IMR-90 (cell line): ENCODE measurements around the gene EGLN3. TPM values are rescaled to one million over a fixed set of nuclear protein-coding genes. Genes with fewer than 3 reads are reported as not detected.
"Not testable (repeated sequence)": the region's sequence is repeated elsewhere in the genome, so short reads cannot be mapped to it uniquely, and the experiment has no call there.

Experiments used
- ATAC-seq: fragments of 200-7000 bp; cut with Tn5 transposase; 2 replicates; pipeline ENCODE4 v1.9.1; 2020; ENCODE audit warnings: low read depth, mild to moderate bottlenecking, moderate library complexity
- BruUV-seq: library from RNA; stranded (reverse); fragments of 400-500 nt; replicated peaks from 2 replicates; lab custom pipeline; 2021; lab: Mats Ljungman, UMichigan
- CTCF ChIA-PET: fragments of 300-600 bp; formaldehyde crosslinking; extraction: SDS; loops from one replicate; lab custom pipeline; 2021; ENCODE audit warnings: antibody characterized with exemption; lab: Yijun Ruan, JAX
- POLR2A ChIA-PET: fragments of 300-600 bp; sonication (Branson Sonifier 250); formaldehyde crosslinking; loops from one replicate; lab custom pipeline; 2022; ENCODE audit warnings: antibody characterized with exemption; ENCODE audit not compliant: unreplicated experiment; lab: Charles Lee
- DNase-seq: peaks from one replicate; pipeline ENCODE4 v3.0.0; 2013
- H2AFZ ChIP-seq: replicated peaks from 2 replicates; pipeline ENCODE3; 2013; ENCODE audit warnings: low read length, mild to moderate bottlenecking; ENCODE audit not compliant: poor library complexity
- H2AK5ac ChIP-seq: 2 replicates; pipeline ENCODE4 v1.6.1; 2013; ENCODE audit warnings: low read depth, low read length, inconsistent platforms
- H2AK9ac ChIP-seq: replicated peaks from 2 replicates; pipeline ENCODE3; 2013; ENCODE audit warnings: mild to moderate bottlenecking, low read depth, low read length, moderate library complexity; ENCODE audit not compliant: poor library complexity
- H2BK120ac ChIP-seq: 2 replicates; pipeline ENCODE4 v1.6.1; 2013; ENCODE audit warnings: low read depth, low read length, inconsistent platforms
- H2BK15ac ChIP-seq: 3 replicates; pipeline ENCODE4 v1.6.1; 2013; ENCODE audit warnings: low read depth, low read length, inconsistent platforms
- H2BK20ac ChIP-seq: 2 replicates; pipeline ENCODE4 v1.6.1; 2013; ENCODE audit warnings: low read depth, mild to moderate bottlenecking, inconsistent platforms, low read length, moderate library complexity
- H2BK5ac ChIP-seq: 2 replicates; pipeline ENCODE4 v1.6.1; 2013; ENCODE audit warnings: mild to moderate bottlenecking, low read depth, low read length, inconsistent platforms; ENCODE audit not compliant: poor library complexity, severe bottlenecking
- H3K14ac ChIP-seq: replicated peaks from 2 replicates; pipeline ENCODE4 v1.6.1; 2013; ENCODE audit warnings: low read depth, low read length, inconsistent platforms
- H3K18ac ChIP-seq: 2 replicates; pipeline ENCODE4 v1.6.1; 2013; ENCODE audit warnings: low read depth, low read length, control low read depth
- H3K23ac ChIP-seq: 2 replicates; pipeline ENCODE4 v1.6.1; 2013; ENCODE audit warnings: low read depth, low read length, inconsistent platforms
- H3K27ac ChIP-seq: 2 replicates; pipeline ENCODE4 v1.5.1; 2013; ENCODE audit warnings: mild to moderate bottlenecking, control low read depth, low read length; ENCODE audit not compliant: insufficient read depth
- H3K27me3 ChIP-seq: 2 replicates; pipeline ENCODE4 v1.6.1; 2013; ENCODE audit warnings: low read length; ENCODE audit not compliant: control insufficient read depth, insufficient read depth
- H3K36me3 ChIP-seq: 2 replicates; pipeline ENCODE4 v1.6.1; 2013; ENCODE audit warnings: low read length, mixed read lengths; ENCODE audit not compliant: control insufficient read depth, insufficient read depth
- H3K4ac ChIP-seq: 2 replicates; pipeline ENCODE4 v1.6.1; 2013; ENCODE audit warnings: low read depth, low read length, inconsistent platforms
- H3K4me1 ChIP-seq: 2 replicates; pipeline ENCODE4 v1.6.1; 2013; ENCODE audit warnings: low read length, mixed read lengths; ENCODE audit not compliant: control insufficient read depth, insufficient read depth
- H3K4me2 ChIP-seq: 2 replicates; pipeline ENCODE4 v1.6.1; 2013; ENCODE audit warnings: low read depth, mild to moderate bottlenecking, control low read depth, low read length, moderate library complexity
- H3K4me3 ChIP-seq: 2 replicates; pipeline ENCODE4 v1.5.1; 2013; ENCODE audit warnings: low read depth, mild to moderate bottlenecking, control low read depth, low read length, moderate library complexity; ENCODE audit not compliant: insufficient read depth
- H3K56ac ChIP-seq: 2 replicates; pipeline ENCODE4 v1.6.1; 2013; ENCODE audit warnings: low read length, inconsistent platforms; ENCODE audit not compliant: insufficient read depth; ENCODE audit errors: extremely low read depth
- H3K79me1 ChIP-seq, 2 experiments: 2 replicates each; pipeline ENCODE4 v1.6.1; 2013; ENCODE audit warnings: low read length in 2 of 2, inconsistent platforms in 1 of 2, low read depth in 1 of 2
- H3K9ac ChIP-seq: 2 replicates; pipeline ENCODE4 v1.6.1; 2013; ENCODE audit warnings: low read depth, low read length, control low read depth
- H3K9me1 ChIP-seq: 2 replicates; pipeline ENCODE4 v1.6.1; 2013; ENCODE audit warnings: low read length, inconsistent platforms; ENCODE audit not compliant: insufficient read depth
- H3K9me3 ChIP-seq: 2 replicates; pipeline ENCODE4 v1.6.1; 2013; ENCODE audit warnings: low read length; ENCODE audit not compliant: control insufficient read depth, insufficient read depth
- H4K20me1 ChIP-seq: 2 replicates; pipeline ENCODE4 v1.6.1; 2013; ENCODE audit warnings: low read length, inconsistent platforms; ENCODE audit not compliant: insufficient read depth
- H4K5ac ChIP-seq: 2 replicates; pipeline ENCODE4 v1.6.1; 2013; ENCODE audit warnings: mild to moderate bottlenecking, low read depth, low read length, control low read depth
- H4K8ac ChIP-seq, 2 experiments: 2 replicates each; pipeline ENCODE4 v1.6.1; 2013; ENCODE audit warnings: low read depth in 2 of 2, low read length in 2 of 2, control low read depth in 1 of 2, inconsistent platforms in 1 of 2
- H4K91ac ChIP-seq: 2 replicates; pipeline ENCODE4 v1.6.1; 2013; ENCODE audit warnings: low read depth, low read length, inconsistent platforms; ENCODE audit not compliant: insufficient read depth
- WGBS, 2 experiments: methylation state at CpG; one replicate each; pipeline versions ENCODE4 v1.1.5 to v1.1.7; 2013; ENCODE audit warnings: missing lambda C conversion rate in 2 of 2; ENCODE audit not compliant: insufficient read length in 1 of 2; ENCODE audit errors: extremely low coverage in 2 of 2; 5-methylcytosine and 5-hydroxymethylcytosine counted together
- dilution Hi-C: fragments of 300-500 bp; cut with HindIII; formaldehyde crosslinking; loops from one replicate; pipeline ENCODE4 v1.14.3; 2018; ENCODE audit warnings: low sequenced_read_pairs; ENCODE audit not compliant: unreplicated experiment
- in situ Hi-C: fragments of 300-500 bp; cut with MboI; formaldehyde crosslinking; loops from 3 replicates; pipeline ENCODE4 v1.14.3; 2019; ENCODE audit warnings: low sequenced_read_pairs, inconsistent platforms, mixed read lengths
- intact Hi-C: fragments of 100-400 bp; cut with micrococcal nuclease; formaldehyde crosslinking; loops from 2 replicates; pipeline ENCODE4 v1.10.0; 2022
- polyA plus RNA-seq, 3 experiments: library from polyadenylated mRNA; depleted of rRNA; stranded (reverse); fragments of >200 nt; gene quantifications; 2 replicates each; pipeline ENCODE4 v1.2.3, GENCODE V29; 2012; ENCODE audit warnings: low replicate concordance in 1 of 3
- total RNA-seq: library from RNA; depleted of rRNA; stranded (reverse); fragments of >200 nt; gene quantifications from 2 replicates; pipeline ENCODE4 v1.2.3, GENCODE V29; 2012

Gene EGLN3
- total and polyA plus RNA-seq, 2 of the 4 experiments (the other 2 are of a cell fraction), result under 0.01 to 0.03 TPM

GRCh38 chr14:33969846-33970245 is 19.0 kb upstream of the EGLN3 start:
- H3K36me3 ChIP-seq, H2BK5ac ChIP-seq, H2AK9ac ChIP-seq, DNase-seq, in situ Hi-C loops, H4K8ac ChIP-seq, H3K9me3 ChIP-seq, H3K4me3 ChIP-seq, intact Hi-C loops, H3K23ac ChIP-seq, H2BK15ac ChIP-seq, ATAC-seq, H3K4me2 ChIP-seq, H4K91ac ChIP-seq, H2AK5ac ChIP-seq, H3K18ac ChIP-seq, H3K79me1 ChIP-seq, H2AFZ ChIP-seq, POLR2A ChIA-PET, H3K4me1 ChIP-seq, H3K27ac ChIP-seq, H2BK20ac ChIP-seq, H2BK120ac ChIP-seq, H3K9me1 ChIP-seq, H3K56ac ChIP-seq, H3K9ac ChIP-seq, BruUV-seq, H3K27me3 ChIP-seq, H3K14ac ChIP-seq, dilution Hi-C loops, H4K20me1 ChIP-seq, H3K4ac ChIP-seq, H4K5ac ChIP-seq: not testable (repeated sequence)
- no CpG with 5 or more reads among the region's 1 CpG for WGBS, 2 experiments
- CTCF ChIA-PET, result interaction anchor here (1.3 kb wide), 1 partner anchor 11 kb away, joined by 5 read pairs; no protein-coding TSS in a partner anchor
